ENCODE measurements around the gene CNOT10.
"Not testable (repeated sequence)": the region's sequence is repeated elsewhere in the genome, so short reads cannot be mapped to it uniquely, and the experiment has no call there.

CNOT10 gene

DNA sequence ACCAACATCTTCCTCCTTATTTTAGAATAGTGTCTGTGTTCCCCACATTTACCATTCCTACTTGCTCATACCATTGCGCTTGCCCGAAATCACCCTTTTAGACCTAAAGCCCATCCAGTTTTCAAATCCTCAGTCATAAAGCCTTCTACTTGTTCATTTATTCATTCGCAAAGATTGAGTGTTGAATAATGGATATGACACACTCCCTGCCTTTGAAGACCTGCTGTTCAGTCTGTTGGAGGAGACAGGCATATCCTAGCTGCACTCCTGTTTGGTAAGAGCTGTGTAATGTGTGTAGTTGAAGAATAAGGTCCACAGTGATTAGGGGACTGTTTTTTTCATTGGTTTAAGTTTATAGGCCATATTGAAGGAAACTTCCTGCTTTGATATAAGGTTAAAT lies 1.7 kb downstream of the CNOT10 start:
- no peak for DNase-seq (ENCODE audit: low read depth)

GRCh38 chr3:32691847-32692246 lies 6.9 kb downstream of the CNOT10 start:
- DNase-seq (ENCODE audit: low read depth): no peak

DNA sequence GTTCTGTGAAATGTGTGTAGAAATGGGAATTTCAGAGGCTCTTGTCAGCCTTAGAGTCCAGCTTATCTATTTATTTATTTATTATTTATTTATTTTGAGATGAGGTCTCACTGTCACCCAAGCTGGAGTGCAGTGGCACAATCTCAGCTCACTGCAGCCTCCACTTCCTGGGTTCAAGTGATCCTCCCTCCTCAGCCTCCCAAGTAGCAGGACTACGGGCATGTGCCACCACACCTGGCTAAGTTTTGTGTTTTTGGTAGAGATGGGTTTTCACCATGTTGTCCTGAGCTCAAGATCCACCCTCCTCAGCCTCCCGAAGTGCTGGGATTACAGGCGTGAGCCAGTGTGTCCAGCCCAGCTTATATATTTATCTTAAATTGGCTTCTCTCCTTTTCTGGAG lies 11.5 kb downstream of the CNOT10 start:
- no peak for DNase-seq (ENCODE audit: low read depth)

DNA sequence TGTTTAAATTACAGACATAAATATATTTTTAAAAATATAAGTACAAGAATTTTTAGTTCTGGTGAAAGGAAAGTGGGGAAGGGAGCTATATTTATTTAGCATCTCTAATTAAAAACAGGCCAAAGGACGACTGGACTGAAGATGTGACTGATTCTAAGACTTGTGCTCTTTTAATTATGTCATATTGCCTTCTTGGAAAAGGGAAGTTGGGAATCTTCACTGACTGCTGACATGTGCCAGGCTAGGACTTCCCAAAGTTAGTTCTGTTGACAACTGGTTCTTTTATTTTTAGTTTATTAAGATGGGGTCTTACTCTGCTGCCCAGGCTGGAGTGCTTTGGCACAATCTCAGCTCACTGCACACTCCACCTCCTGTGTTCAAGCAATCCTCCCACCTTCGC lies 13.5 kb downstream of the CNOT10 start:
- no peak for DNase-seq (ENCODE audit: low read depth)

GRCh38 chr3:32699429-32699828 lies 14.4 kb downstream of the CNOT10 start:
- no peak for DNase-seq (ENCODE audit: low read depth)

DNA sequence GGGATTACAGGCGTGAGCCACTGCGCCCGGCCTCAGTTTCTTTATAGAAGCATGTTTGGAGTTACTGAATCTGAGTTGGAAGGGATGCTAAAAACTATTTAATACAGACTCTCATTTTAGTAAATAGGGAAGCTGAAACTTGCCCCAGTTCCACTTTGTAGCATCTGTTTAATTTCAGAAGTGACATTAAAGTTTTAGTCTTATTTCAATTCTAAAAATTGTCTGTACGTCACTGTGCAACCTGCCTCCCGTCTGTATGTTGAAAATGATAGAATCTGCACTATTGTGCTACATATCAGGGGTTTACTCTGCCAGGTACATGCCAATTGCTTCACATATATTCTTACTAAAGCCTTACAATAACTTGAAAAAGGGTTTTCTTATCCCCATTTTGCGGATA lies 15.3 kb downstream of the CNOT10 start:
- DNase-seq (ENCODE audit: low read depth): no peak

DNA sequence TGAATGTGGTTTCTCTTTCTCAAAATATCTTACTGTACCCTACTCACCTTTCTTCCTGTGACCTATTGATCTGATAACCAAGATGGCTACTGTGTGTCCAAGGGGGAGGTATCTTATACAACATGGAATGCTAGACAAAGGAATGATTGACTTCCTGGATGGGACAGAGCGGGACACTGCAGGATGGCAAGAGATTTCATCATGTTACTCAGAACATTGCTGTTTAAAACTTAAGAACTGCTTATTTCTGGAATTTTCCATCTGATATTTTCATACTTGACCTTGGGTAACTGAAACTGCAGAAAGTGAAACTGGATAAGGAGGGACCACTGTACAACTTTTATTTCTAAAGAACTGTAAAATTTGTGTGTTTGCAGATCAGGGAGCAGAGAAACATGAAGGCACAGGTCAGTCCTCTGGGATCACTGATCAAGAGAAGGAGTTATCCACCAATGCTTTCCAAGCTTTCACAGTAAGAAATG lies 18.5 kb downstream of the CNOT10 start:
- peak; percentile 50 for DNase-seq (ENCODE audit: low read depth)

DNA sequence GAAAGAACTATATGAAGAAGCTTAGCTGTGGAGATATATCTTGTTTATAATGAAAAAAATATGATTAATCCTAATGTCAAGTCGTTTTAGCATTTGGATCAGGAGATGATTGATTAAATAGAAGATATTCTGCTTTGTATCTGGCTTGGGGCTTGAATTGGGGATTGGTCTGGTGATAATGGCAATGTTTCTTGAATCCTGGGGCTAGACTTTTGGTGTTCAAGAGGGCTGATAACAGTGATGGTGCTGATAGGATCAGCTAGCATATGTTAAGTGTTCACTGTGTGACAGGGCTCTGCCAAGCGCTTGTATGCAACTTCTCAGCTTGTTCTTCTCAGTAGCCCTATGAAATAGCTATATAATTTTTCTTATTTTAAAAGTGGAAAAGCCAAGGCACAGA lies 20.2 kb downstream of the CNOT10 start:
- no peak for DNase-seq (ENCODE audit: low read depth)

GRCh38 chr3:32706348-32707025 lies 21.5 kb downstream of the CNOT10 start:
- DNase-seq (ENCODE audit: low read depth): peak; percentile 21

DNA sequence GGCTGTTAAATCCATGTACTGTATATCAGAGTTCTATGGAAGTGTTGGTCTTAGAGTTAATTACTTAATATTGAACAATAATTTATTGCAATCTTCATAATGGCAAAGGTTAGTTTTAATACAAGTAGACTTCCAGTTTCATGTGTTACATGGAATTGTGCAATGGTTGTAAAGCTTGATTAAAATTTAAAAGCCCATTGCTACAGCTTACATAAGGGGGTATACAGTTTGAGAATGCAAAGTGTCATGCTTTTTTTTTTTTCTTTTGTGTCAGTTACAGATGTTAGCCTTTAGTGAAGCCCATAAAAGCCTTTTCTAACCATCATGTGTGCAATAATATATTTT lies 22.0 kb downstream of the CNOT10 start:
- DNase-seq (ENCODE audit: low read depth): no peak

DNA sequence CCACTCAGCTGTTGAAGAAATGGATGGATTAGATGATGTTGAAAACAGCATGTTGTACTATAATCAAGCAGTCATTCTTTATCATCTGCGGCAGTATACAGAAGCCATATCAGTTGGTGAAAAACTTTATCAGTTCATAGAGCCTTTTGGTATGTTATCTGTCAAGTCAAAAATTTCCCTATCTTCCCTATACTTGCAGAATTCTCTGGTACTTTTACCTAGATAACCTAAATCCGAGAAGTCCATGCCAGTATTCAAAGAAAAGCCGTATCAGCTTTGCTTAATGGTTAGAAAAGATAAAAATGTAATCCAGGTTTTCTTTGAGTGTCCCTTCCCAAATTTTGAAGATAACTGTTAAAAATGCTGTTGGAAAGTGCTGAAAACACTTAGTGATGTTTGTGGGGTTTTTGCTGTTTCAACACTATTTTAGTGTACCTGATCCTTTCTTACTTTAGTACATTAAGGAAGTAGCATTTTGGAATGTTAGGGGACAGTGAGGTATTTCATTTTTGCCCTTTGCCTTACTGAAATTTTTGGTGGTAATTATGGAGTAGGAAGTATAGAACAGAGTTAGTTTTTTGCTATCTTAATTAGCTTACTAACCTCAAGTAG lies 23.8 kb downstream of the CNOT10 start:
- DNase-seq (ENCODE audit: low read depth): no peak

- no peak for DNase-seq (ENCODE audit: low read depth)
Measured at GRCh38 chr3:32709346-32709745, 24.4 kb downstream of the CNOT10 start.

DNA sequence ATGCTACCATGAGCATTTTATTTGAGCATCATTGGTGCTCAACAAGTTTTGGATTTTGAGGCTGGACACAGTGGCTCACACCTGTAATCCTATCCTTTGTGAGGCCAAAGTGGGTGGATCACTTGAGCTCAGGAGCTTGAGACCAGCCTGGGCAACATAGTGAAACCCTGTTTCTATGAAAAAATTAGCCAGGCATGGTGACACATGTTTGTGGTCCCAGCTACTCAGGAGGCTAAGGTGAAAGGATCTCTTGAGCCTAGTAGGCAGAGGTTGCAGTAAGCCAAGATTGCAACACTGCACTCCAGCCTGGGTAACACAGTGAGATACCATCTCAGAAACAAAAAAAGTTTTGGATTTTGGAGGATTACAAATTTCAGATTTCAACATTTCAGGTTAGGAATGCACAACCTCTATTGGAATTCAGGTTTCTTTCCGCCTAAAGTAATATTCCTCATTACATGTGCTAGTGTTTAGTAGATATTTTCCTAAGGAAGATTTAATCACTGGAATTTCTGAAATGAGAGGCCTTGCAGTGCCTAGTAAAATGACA lies 27.6 kb downstream of the CNOT10 start:
- DNase-seq (ENCODE audit: low read depth): no peak

DNA sequence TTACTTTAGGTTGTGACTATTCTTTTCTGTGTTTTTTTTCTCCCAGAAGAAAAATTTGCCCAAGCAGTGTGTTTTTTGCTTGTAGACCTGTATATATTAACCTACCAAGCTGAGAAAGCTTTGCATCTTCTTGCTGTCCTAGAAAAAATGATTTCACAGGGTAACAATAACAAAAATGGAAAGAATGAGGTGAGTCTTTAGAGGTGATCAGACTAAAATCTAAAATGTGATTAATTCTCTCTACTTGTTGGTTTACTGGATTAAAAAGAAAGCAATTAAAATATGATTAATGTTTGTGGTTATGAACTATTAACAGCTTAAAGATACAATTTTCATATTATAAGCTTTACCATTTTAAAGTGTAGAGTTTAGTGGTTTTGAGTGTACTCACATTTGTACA lies 28.2 kb downstream of the CNOT10 start:
- DNase-seq (ENCODE audit: low read depth): no peak

- DNase-seq (ENCODE audit: low read depth): no peak
Measured at GRCh38 chr3:32719335-32719734, 34.3 kb downstream of the CNOT10 start.

GRCh38 chr3:32719931-32720330 lies 34.9 kb downstream of the CNOT10 start:
- DNase-seq (ENCODE audit: low read depth): no peak

- peak; percentile 16 for DNase-seq (ENCODE audit: low read depth)
Measured at GRCh38 chr3:32725721-32726120, 40.7 kb downstream of the CNOT10 start.

- peak; percentile 42 for DNase-seq (ENCODE audit: low read depth)
Measured at GRCh38 chr3:32733631-32734229, 48.7 kb downstream of the CNOT10 start.

DNA sequence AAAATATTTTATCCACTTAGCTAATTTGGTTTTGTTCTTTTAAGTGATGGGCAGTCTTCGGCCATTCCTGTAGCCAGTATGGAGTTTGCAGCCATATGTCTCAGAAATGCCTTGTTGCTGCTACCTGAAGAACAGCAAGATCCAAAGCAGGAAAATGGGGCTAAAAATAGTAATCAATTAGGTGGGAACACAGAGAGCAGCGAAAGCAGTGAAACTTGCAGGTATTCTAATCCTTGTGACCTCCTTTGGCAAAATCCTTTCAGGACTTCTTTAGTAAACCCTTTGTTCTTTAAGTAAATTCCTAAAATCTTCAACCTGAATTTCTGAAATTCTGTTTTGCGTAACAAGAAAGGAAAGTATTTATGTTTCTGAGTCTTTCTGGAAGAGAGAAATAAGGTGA lies 49.8 kb downstream of the CNOT10 start:
- DNase-seq (ENCODE audit: low read depth): no peak

DNA sequence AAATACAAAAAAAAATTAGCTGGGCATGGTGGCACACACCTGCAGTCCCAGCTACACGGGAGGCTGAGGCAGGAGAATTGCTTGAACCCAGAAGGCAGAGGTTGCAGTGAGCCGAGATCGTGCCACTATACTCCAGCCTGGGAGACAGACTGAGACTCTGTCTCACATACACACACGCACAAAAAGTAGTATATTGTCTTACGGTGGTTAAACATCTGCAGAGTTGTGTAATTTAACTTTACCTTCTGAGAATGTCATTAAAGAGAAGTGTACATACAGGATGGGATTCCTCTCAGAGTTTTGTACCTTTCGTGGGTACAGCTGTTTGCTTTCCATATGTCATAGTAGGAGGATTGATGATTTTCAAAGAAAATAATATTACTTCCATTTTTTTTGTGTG lies 58.5 kb downstream of the CNOT10 start:
- not testable (repeated sequence) for DNase-seq (ENCODE audit: low read depth)

DNA sequence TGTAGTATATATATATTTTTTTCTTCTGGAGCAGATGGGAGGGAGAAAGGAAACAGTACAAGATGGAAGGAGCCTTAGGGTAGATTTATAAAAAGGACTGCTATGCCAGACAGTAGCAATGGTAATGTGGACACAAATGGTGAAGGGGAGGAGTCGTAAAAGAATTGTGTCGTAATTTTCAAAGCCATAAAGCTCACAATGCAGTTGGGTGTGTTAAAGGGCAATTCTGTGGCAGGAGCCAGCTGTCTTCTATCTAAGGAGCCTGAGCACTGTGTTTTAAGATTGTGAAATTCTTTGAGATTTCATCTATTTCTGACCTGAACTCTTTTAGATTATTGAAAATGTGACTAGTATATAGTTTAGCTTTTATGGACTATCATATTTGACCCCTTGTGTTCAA lies 58.9 kb downstream of the CNOT10 start:
- peak; percentile 38 for DNase-seq (ENCODE audit: low read depth)

- DNase-seq (ENCODE audit: low read depth): no peak
Measured at GRCh38 chr3:32751377-32751776, 66.4 kb downstream of the CNOT10 start.

- no peak for DNase-seq (ENCODE audit: low read depth)
Measured at GRCh38 chr3:32755761-32756160, 70.8 kb downstream of the CNOT10 start.

All from iris pigment epithelial cell (primary cell).